Neutrophil (primary cell): Measurements from ENCODE around the gene PITPNC1.

Experiments used
- H3K27ac ChIP-seq: fragments of 200-600 bp; sonication (generic); 2 replicates; pipeline ENCODE4 v1.5.1; 2016; ENCODE audit warnings: mild to moderate bottlenecking, moderate library complexity
- H3K27me3 ChIP-seq: fragments of 200-600 bp; sonication (generic); 2 replicates; pipeline ENCODE4 v1.6.0; 2016; ENCODE audit warnings: mild to moderate bottlenecking
- H3K36me3 ChIP-seq: fragments of 200-600 bp; sonication (generic); 2 replicates; pipeline ENCODE4 v1.5.1; 2017
- H3K4me1 ChIP-seq, 2 experiments: fragments of 200-600 bp in 1 of 2; sonication (generic) in 1 of 2; 1 replicate in 1 of 2; 2 replicates in 1 of 2; pipeline versions ENCODE4 v1.5.1 to v1.6.1; 2013 to 2016; ENCODE audit warnings: low read depth in 1 of 2, low read length in 1 of 2, mild to moderate bottlenecking in 1 of 2, moderate library complexity in 1 of 2; ENCODE audit not compliant: control insufficient read depth in 1 of 2, insufficient read depth in 1 of 2
- H3K4me3 ChIP-seq, 2 experiments: fragments of 200-600 bp in 1 of 2; sonication (generic) in 1 of 2; 1 replicate in 1 of 2; 2 replicates in 1 of 2; pipeline ENCODE4 v1.5.1; 2013 to 2016; ENCODE audit warnings: low read depth in 1 of 2, low read length in 1 of 2, mild to moderate bottlenecking in 1 of 2, moderate library complexity in 1 of 2
- H3K9me3 ChIP-seq: fragments of 200-600 bp; sonication (generic); 2 replicates; pipeline ENCODE4 v1.5.1; 2016
- CTCF ChIP-seq: fragments of 200-600 bp; sonication (generic); IDR thresholded peaks from 2 replicates; pipeline ENCODE4 v1.5.1; 2016; ENCODE audit warnings: antibody characterized with exemption

PITPNC1 gene

GRCh38 chr17:67518876-67519275 is 141.8 kb downstream of the PITPNC1 start:
- TF ChIP-seq CTCF, result no peak
- no peak overlapping the region for H3K4me3 ChIP-seq
- H3K4me1 ChIP-seq, result peaks cover 12 to 24% of the 10 kb centered on the region in 2 experiments
- no peaks in the 10 kb centered on the region for H3K36me3 ChIP-seq
- no peak overlapping the region for H3K27ac ChIP-seq
- no peaks in the 10 kb centered on the region for H3K27me3 ChIP-seq
- no peaks in the 10 kb centered on the region for H3K9me3 ChIP-seq

- H3K9me3 ChIP-seq, result no peaks in the 10 kb centered on the region
- no peak overlapping the region for H3K27ac ChIP-seq
- no peak for TF ChIP-seq CTCF
- H3K4me3 ChIP-seq, result no peak overlapping the region
- H3K27me3 ChIP-seq, result no peaks in the 10 kb centered on the region
- H3K4me1 ChIP-seq, result peaks cover 12 to 24% of the 10 kb centered on the region in 2 experiments
- H3K36me3 ChIP-seq, result no peaks in the 10 kb centered on the region
Measured at GRCh38 chr17:67519801-67520251, 142.7 kb downstream of the PITPNC1 start.

GRCh38 chr17:67520252-67520906 is 143.3 kb downstream of the PITPNC1 start:
- Histone ChIP-seq H3K4me1 (peaks cover 12 to 24% of the 10 kb centered on the region in 2 experiments), H3K4me3 (peak overlapping the region in 1 of 2 experiments; percentile 14), H3K27ac (peak overlapping the region; percentile 39), H3K36me3 (no peaks in the 10 kb centered on the region), H3K9me3 (no peaks in the 10 kb centered on the region), H3K27me3 (no peaks in the 10 kb centered on the region)
- no peak for TF ChIP-seq CTCF

GRCh38 chr17:67520916-67521774 is 144.1 kb downstream of the PITPNC1 start:
- H3K9me3 ChIP-seq, result no peaks in the 10 kb centered on the region
- H3K36me3 ChIP-seq, result no peaks in the 10 kb centered on the region
- no peak overlapping the region for H3K4me3 ChIP-seq
- peaks cover 12 to 24% of the 10 kb centered on the region in 2 experiments for H3K4me1 ChIP-seq
- TF ChIP-seq CTCF, result no peak
- H3K27ac ChIP-seq, result no peak overlapping the region
- no peaks in the 10 kb centered on the region for H3K27me3 ChIP-seq

GRCh38 chr17:67521775-67522069 is 144.6 kb downstream of the PITPNC1 start:
- no peak for TF ChIP-seq CTCF
- Histone ChIP-seq H3K4me3 (no peak overlapping the region), H3K27me3 (no peaks in the 10 kb centered on the region), H3K27ac (no peak overlapping the region), H3K9me3 (no peaks in the 10 kb centered on the region), H3K4me1 (peaks cover 12 to 24% of the 10 kb centered on the region in 2 experiments), H3K36me3 (no peaks in the 10 kb centered on the region)
